ENCODE results near the gene ATP11A.

GRCh38 chr13:112891477-112892401 lies 201.9 kb downstream of the ATP11A start:
- TF ChIP-seq CTCF (IDR thresholded peaks at IDR 0.05; ENCODE audit: poor library complexity) (no peak), EZH2phosphoT487 (IDR thresholded peaks at IDR 0.05; ENCODE audit: low read depth, severe bottlenecking, unreplicated experiment) (no peak), EZH2 (IDR thresholded peaks at IDR 0.05; ENCODE audit: borderline replicate concordance) (no peak)
